ENCODE results near the gene ISG20. TPM values are rescaled to one million over a fixed set of nuclear protein-coding genes. Genes with fewer than 3 reads are reported as not detected.

ISG20 gene
- total and polyA plus RNA-seq, 2 donors (not counting 3 experiments of a cell fraction or from before 2014, with no cell fraction given): 6.4 to 7.5 TPM

DNA sequence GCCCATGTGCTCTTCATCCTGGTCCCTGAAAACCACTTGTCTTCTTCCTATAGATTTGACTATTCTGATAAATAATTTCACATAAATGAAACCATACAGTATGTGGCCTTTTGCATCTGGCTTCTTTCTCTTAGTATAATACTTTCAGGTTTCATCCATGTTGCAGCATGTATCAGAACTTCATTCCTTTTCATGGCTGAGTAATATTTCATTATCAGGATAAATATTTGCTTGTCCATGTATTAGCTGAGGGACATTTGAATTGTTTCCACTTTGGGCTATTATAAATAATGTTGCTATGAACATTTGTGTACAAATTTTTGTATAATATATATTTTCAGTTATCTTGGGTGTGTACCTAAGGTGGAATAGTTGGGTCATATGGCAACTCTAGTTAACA, 47.4 kb upstream of the ISG20 start:
- H3K4me1 ChIP-seq (ENCODE audit: control insufficient read depth, extremely low read depth, insufficient read depth, low read length): no peaks in the 10 kb centered on the region
- DNase-seq (ENCODE audit: low read depth, low spot score) (no peak), FAIRE-seq (no peak)
- H3K36me3 ChIP-seq (ENCODE audit: control insufficient read depth in 2 of 2, extremely low read depth in 1 of 2, insufficient read depth in 2 of 2, low read length in 2 of 2): no peaks in the 10 kb centered on the region
- H3K4me3 ChIP-seq (replicated peaks in 1 of 3; ENCODE audit: insufficient read depth in 1 of 3, low read depth in 1 of 3, low read length in 3 of 3): no peak overlapping the region
- H3K4me2 ChIP-seq (ENCODE audit: insufficient read depth, low read length): no peak overlapping the region
- no TSS peak for BruUV-seq (replicated peaks)
- no peak for TF ChIP-seq EZH2 (IDR thresholded peaks at IDR 0.05; ENCODE audit: borderline replicate concordance, low read depth, low read length, severe bottlenecking)
- no peaks in the 10 kb centered on the region for H3K9me3 ChIP-seq (replicated peaks; ENCODE audit: control insufficient read depth, insufficient read depth, low read length)
- no peak overlapping the region for H2AFZ ChIP-seq (ENCODE audit: low read depth, low read length)
- no peaks in the 10 kb centered on the region for H4K20me1 ChIP-seq (replicated peaks; ENCODE audit: control insufficient read depth, extremely low read depth, insufficient read depth, low read length)
- CTCF ChIA-PET: no interaction called here
- H3K9ac ChIP-seq (replicated peaks; ENCODE audit: extremely low read depth, insufficient read depth, low read length): no peak overlapping the region
- H3K27ac ChIP-seq (ENCODE audit: insufficient read depth, low read depth, low read length): no peak overlapping the region
- POLR2A ChIA-PET: no interaction called here
- no peaks in the 10 kb centered on the region for H3K9me1 ChIP-seq (replicated peaks; ENCODE audit: control insufficient read depth, extremely low read depth, insufficient read depth, low read length)
- intact Hi-C loops (cut with micrococcal nuclease): no loop called here
- dilution Hi-C loops (cut with MboI; ENCODE audit: extremely low pct_ligation_motif_present, low sequenced_read_pairs): no loop called here
- no peaks in the 10 kb centered on the region for H3K27me3 ChIP-seq (ENCODE audit: control insufficient read depth in 2 of 2, insufficient read depth in 2 of 2, low read length in 2 of 2)
- H3K79me2 ChIP-seq (ENCODE audit: control insufficient read depth, insufficient read depth, low read length): no peaks in the 10 kb centered on the region

- no peak for DNase-seq (ENCODE audit: low read depth, low spot score)
- no TSS peak for BruUV-seq (replicated peaks)
- FAIRE-seq: no peak
- no peaks in the 10 kb centered on the region for H3K79me2 ChIP-seq (ENCODE audit: control insufficient read depth, insufficient read depth, low read length)
- no peak overlapping the region for H3K9ac ChIP-seq (replicated peaks; ENCODE audit: extremely low read depth, insufficient read depth, low read length)
- H3K36me3 ChIP-seq (ENCODE audit: control insufficient read depth in 2 of 2, extremely low read depth in 1 of 2, insufficient read depth in 2 of 2, low read length in 2 of 2): no peaks in the 10 kb centered on the region
- H3K4me2 ChIP-seq (ENCODE audit: insufficient read depth, low read length): no peak overlapping the region
- no peaks in the 10 kb centered on the region for H3K4me1 ChIP-seq (ENCODE audit: control insufficient read depth, extremely low read depth, insufficient read depth, low read length)
- peaks cover 44 to 52% of the 10 kb centered on the region in 2 experiments for H3K27me3 ChIP-seq (ENCODE audit: control insufficient read depth in 2 of 2, insufficient read depth in 2 of 2, low read length in 2 of 2)
- dilution Hi-C loops (cut with MboI; ENCODE audit: extremely low pct_ligation_motif_present, low sequenced_read_pairs) (no loop called here), intact Hi-C loops (cut with micrococcal nuclease) (no loop called here)
- no peak overlapping the region for H3K27ac ChIP-seq (ENCODE audit: insufficient read depth, low read depth, low read length)
- H3K4me3 ChIP-seq (replicated peaks in 1 of 3; ENCODE audit: insufficient read depth in 1 of 3, low read depth in 1 of 3, low read length in 3 of 3): no peak overlapping the region
- TF ChIP-seq, protein P1, sequence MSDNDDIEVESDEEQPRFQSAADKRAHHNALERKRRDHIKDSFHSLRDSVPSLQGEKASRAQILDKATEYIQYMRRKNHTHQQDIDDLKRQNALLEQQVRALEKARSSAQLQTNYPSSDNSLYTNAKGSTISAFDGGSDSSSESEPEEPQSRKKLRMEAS (IDR thresholded peaks at IDR 0.05; ENCODE audit: insufficient read depth, insufficient read length): no peak
- TF ChIP-seq CTCF (IDR thresholded peaks at IDR 0.05; ENCODE audit: extremely low read depth in 1 of 2, insufficient read depth in 1 of 2, low read depth in 1 of 2, low read length in 2 of 2) (no peak), EZH2 (IDR thresholded peaks at IDR 0.05; ENCODE audit: borderline replicate concordance, low read depth, low read length, severe bottlenecking) (no peak), POLR2A (IDR thresholded peaks at IDR 0.05; ENCODE audit: low read depth, low read length) (no peak), POLR2AphosphoS5 (IDR thresholded peaks at IDR 0.05; ENCODE audit: insufficient read depth, low read depth, low read length) (no peak), FOS (IDR thresholded peaks at IDR 0.05; ENCODE audit: borderline replicate concordance, insufficient read depth, low read length) (no peak), GATA2 (IDR thresholded peaks at IDR 0.05; ENCODE audit: insufficient read depth, insufficient read length, low read depth, low read length) (no peak)
- no peak overlapping the region for H2AFZ ChIP-seq (ENCODE audit: low read depth, low read length)
- H3K9me3 ChIP-seq (replicated peaks; ENCODE audit: control insufficient read depth, insufficient read depth, low read length): no peaks in the 10 kb centered on the region
- no peaks in the 10 kb centered on the region for H4K20me1 ChIP-seq (replicated peaks; ENCODE audit: control insufficient read depth, extremely low read depth, insufficient read depth, low read length)
- ChIA-PET CTCF (no interaction called here), POLR2A (no interaction called here)
- no peaks in the 10 kb centered on the region for H3K9me1 ChIP-seq (replicated peaks; ENCODE audit: control insufficient read depth, extremely low read depth, insufficient read depth, low read length)
Observed at GRCh38 chr15:88603885-88604284, 34.9 kb upstream of the ISG20 start.

Measured in endothelial cell of umbilical vein (primary cell).